WTC11 (cell line): ENCODE data around the gene ENG. TPM values are rescaled to one million over a fixed set of nuclear protein-coding genes. Genes with fewer than 3 reads are reported as not detected.
A peak's percentile ranks its signal among the peaks of the same experiment; 100 is the strongest.

ENCODE experiments used
- ATAC-seq: fragments of 200-7000 bp; cut with Tn5 transposase; 2 replicates; pipeline ENCODE4 v1.10.0; 2021; ENCODE audit warnings: mild to moderate bottlenecking, moderate library complexity
- CTCF ChIA-PET: fragments of 300-600 bp; sonication (Branson Sonifier 250); formaldehyde crosslinking; loops from one replicate; lab custom pipeline; 2021; ENCODE audit warnings: antibody characterized with exemption; lab: Charles Lee
- POLR2A ChIA-PET: fragments of 350-600 bp; sonication (Branson Sonifier 250); formaldehyde crosslinking; loops from one replicate; lab custom pipeline; 2021; ENCODE audit warnings: antibody characterized with exemption; lab: Charles Lee
- DNase-seq: peaks from one replicate; pipeline ENCODE4 v3.0.0; 2021; ENCODE audit warnings: low spot score
- H3K27ac Mint-ChIP-seq: 2 replicates; pipeline ENCODE4 v1.8.0; 2021; ENCODE audit warnings: mixed read lengths
- H3K27me3 Mint-ChIP-seq: 2 replicates; pipeline ENCODE4 v1.8.0; 2021; ENCODE audit warnings: low read depth, mild to moderate bottlenecking, moderate library complexity, mixed read lengths
- H3K36me3 Mint-ChIP-seq: 2 replicates; pipeline ENCODE4 v1.8.0; 2021; ENCODE audit warnings: mixed read lengths
- H3K4me1 Mint-ChIP-seq: 2 replicates; pipeline ENCODE4 v1.8.0; 2022; ENCODE audit warnings: mixed read lengths
- H3K4me3 Mint-ChIP-seq: 2 replicates; pipeline ENCODE4 v1.8.0; 2021; ENCODE audit warnings: mild to moderate bottlenecking, moderate library complexity, mixed read lengths
- H3K9me3 Mint-ChIP-seq: 2 replicates; pipeline ENCODE4 v1.8.0; 2021; ENCODE audit warnings: mixed read lengths
- AFF4 ChIP-seq: sonication (generic); formaldehyde crosslinking; IDR thresholded peaks from 2 replicates; pipeline ENCODE4 v1.8.1; 2023; ENCODE audit warnings: mild to moderate bottlenecking, missing genetic modification reagents, borderline replicate concordance
- CBFB ChIP-seq: sonication (generic); formaldehyde crosslinking; IDR thresholded peaks from 2 replicates; pipeline ENCODE4 v1.8.1; 2022; ENCODE audit warnings: mild to moderate bottlenecking, low read depth, missing genetic modification reagents
- CTCF ChIP-seq: fragments of 200-600 bp; IDR thresholded peaks from 2 replicates; pipeline ENCODE4 v1.8.0; 2022; ENCODE audit warnings: antibody characterized with exemption
- E2F5 ChIP-seq: sonication (generic); formaldehyde crosslinking; IDR thresholded peaks from 2 replicates; pipeline ENCODE4 v1.8.1; 2022; ENCODE audit warnings: mild to moderate bottlenecking, moderate library complexity, missing genetic modification reagents
- ETV6 ChIP-seq: sonication (generic); formaldehyde crosslinking; IDR thresholded peaks from 2 replicates; pipeline ENCODE4 v1.8.1; 2022; ENCODE audit warnings: mild to moderate bottlenecking, missing genetic modification reagents
- FOXK1 ChIP-seq: sonication (generic); formaldehyde crosslinking; IDR thresholded peaks from 2 replicates; pipeline ENCODE4 v1.8.0; 2022; ENCODE audit warnings: mild to moderate bottlenecking, moderate library complexity, missing genetic modification reagents
- GRHL2 ChIP-seq: fragments of 250-450 bp; sonication (Bioruptor Pico); IDR thresholded peaks from 2 replicates; pipeline ENCODE4 v1.8.0; 2022; ENCODE audit warnings: mild to moderate bottlenecking, moderate library complexity; ENCODE audit not compliant: insufficient replicate concordance, severe bottlenecking
- HMGXB4 ChIP-seq: sonication (generic); formaldehyde crosslinking; IDR thresholded peaks from 2 replicates; pipeline ENCODE4 v1.8.1; 2023; ENCODE audit warnings: mild to moderate bottlenecking, moderate library complexity, missing genetic modification reagents
- JAZF1 ChIP-seq: fragments of 250-450 bp; sonication (Bioruptor Pico); IDR thresholded peaks from 2 replicates; pipeline ENCODE4 v1.9.0; 2021; ENCODE audit warnings: moderate library complexity, mild to moderate bottlenecking, inconsistent platforms
- JUN ChIP-seq: sonication (generic); formaldehyde crosslinking; IDR thresholded peaks from 2 replicates; pipeline ENCODE4 v1.8.0; 2023; ENCODE audit warnings: mild to moderate bottlenecking, missing genetic modification reagents
- MXD4 ChIP-seq: fragments of 250-450 bp; sonication (Bioruptor Pico); IDR thresholded peaks from 2 replicates; pipeline ENCODE4 v1.8.0; 2021; ENCODE audit warnings: mild to moderate bottlenecking, moderate library complexity, borderline replicate concordance
- NFYB ChIP-seq: sonication (generic); formaldehyde crosslinking; conservative IDR thresholded peaks from 2 replicates; pipeline ENCODE4 v1.8.0; 2022; ENCODE audit warnings: low read depth, missing genetic modification reagents
- PRDM15 ChIP-seq: sonication (generic); formaldehyde crosslinking; IDR thresholded peaks from 2 replicates; pipeline ENCODE4 v1.8.0; 2022; ENCODE audit warnings: missing genetic modification reagents
- RELA ChIP-seq: sonication (generic); formaldehyde crosslinking; IDR thresholded peaks from 2 replicates; pipeline ENCODE4 v1.8.1; 2022; ENCODE audit warnings: missing genetic modification reagents, mild to moderate bottlenecking, borderline replicate concordance
- RORB ChIP-seq: fragments of 250-450 bp; sonication (Bioruptor Pico); IDR thresholded peaks from 2 replicates; pipeline ENCODE4 v1.9.0; 2021; ENCODE audit warnings: mild to moderate bottlenecking
- TEAD1 ChIP-seq: sonication (generic); formaldehyde crosslinking; IDR thresholded peaks from 2 replicates; pipeline ENCODE4 v1.8.0; 2022; ENCODE audit warnings: mild to moderate bottlenecking, missing genetic modification reagents
- TP53 ChIP-seq: sonication (generic); formaldehyde crosslinking; IDR thresholded peaks from 2 replicates; pipeline ENCODE4 v1.8.1; 2023; ENCODE audit warnings: mild to moderate bottlenecking, missing genetic modification reagents
- ZBTB21 ChIP-seq: sonication (generic); formaldehyde crosslinking; IDR thresholded peaks from 2 replicates; pipeline ENCODE4 v1.8.1; 2023; ENCODE audit warnings: mild to moderate bottlenecking, missing genetic modification reagents, borderline replicate concordance
- ZMAT4 ChIP-seq: fragments of 250-450 bp; sonication (Bioruptor Pico); IDR thresholded peaks from 2 replicates; pipeline ENCODE4 v1.9.0; 2021; ENCODE audit warnings: mild to moderate bottlenecking
- ZNF138 ChIP-seq: sonication (generic); formaldehyde crosslinking; conservative IDR thresholded peaks from 2 replicates; pipeline ENCODE4 v1.8.1; 2022; ENCODE audit warnings: mild to moderate bottlenecking, moderate library complexity, missing genetic modification reagents
- ZNF263 ChIP-seq: sonication (generic); formaldehyde crosslinking; IDR thresholded peaks from 2 replicates; pipeline ENCODE4 v1.8.1; 2022; ENCODE audit warnings: low read depth, mild to moderate bottlenecking, moderate library complexity, missing genetic modification reagents
- ZNF396 ChIP-seq: fragments of 250-450 bp; sonication (Bioruptor Pico); IDR thresholded peaks from 2 replicates; pipeline ENCODE4 v1.8.0; 2021; ENCODE audit warnings: mild to moderate bottlenecking, moderate library complexity, borderline replicate concordance
- ZNF416 ChIP-seq: fragments of 250-450 bp; sonication (Bioruptor Pico); IDR thresholded peaks from 2 replicates; pipeline ENCODE4 v1.9.0; 2021; ENCODE audit warnings: mild to moderate bottlenecking, inconsistent platforms
- ZNF423 ChIP-seq: fragments of 250-450 bp; sonication (Bioruptor Pico); IDR thresholded peaks from 2 replicates; pipeline ENCODE4 v2.1.2; 2022; ENCODE audit warnings: mild to moderate bottlenecking, moderate library complexity
- total RNA-seq: library from RNA; stranded (reverse); gene quantifications from 3 replicates; pipeline ENCODE4 v1.2.3, GENCODE V29; 2021

Gene ENG
- total RNA-seq, 1 experiment from 2014 or later = 4.4 TPM

GRCh38 chr9:127786773-127787104 is 67.7 kb downstream of the ENG start:
- POLR2A ChIA-PET = no interaction called here
- Mint-ChIP-seq H3K9me3 (no peaks in the 10 kb centered on the region), H3K27me3 (no peaks in the 10 kb centered on the region), H3K36me3 (peaks cover 49% of the 10 kb centered on the region), H3K4me3 (peak overlapping the region; percentile 97), H3K4me1 (peaks cover 20% of the 10 kb centered on the region), H3K27ac (peak overlapping the region; percentile 93)
- DNase-seq = no peak
- ATAC-seq = no peak
- TF ChIP-seq RELA = no peak
- TF ChIP-seq TP53 = no peak
- no peak for TF ChIP-seq FOXK1 (CRISPR knock-in tag)
- no peak for TF ChIP-seq E2F5 (CRISPR knock-in tag)
- no peak for TF ChIP-seq ZNF263 (CRISPR knock-in tag)
- TF ChIP-seq NFYB (CRISPR knock-in tag) = no peak
- TF ChIP-seq RORB = no peak
- TF ChIP-seq HMGXB4 (CRISPR knock-in tag) = no peak
- TF ChIP-seq PRDM15 (CRISPR knock-in tag) = no peak
- TF ChIP-seq CBFB (CRISPR knock-in tag) = no peak
- no peak for TF ChIP-seq ZNF416 (CRISPR knock-in tag)
- TF ChIP-seq ETV6 = no peak
- TF ChIP-seq JUN (CRISPR knock-in tag) = no peak
- no peak for TF ChIP-seq ZNF396 (CRISPR knock-in tag)
- TF ChIP-seq ZNF138 (CRISPR knock-in tag) = no peak
- no peak for TF ChIP-seq ZBTB21 (CRISPR knock-in tag)
- TF ChIP-seq JAZF1 (CRISPR knock-in tag) = no peak
- TF ChIP-seq TEAD1 (CRISPR knock-in tag) = no peak
- TF ChIP-seq GRHL2 (CRISPR knock-in tag) = no peak
- TF ChIP-seq MXD4 (CRISPR knock-in tag) = no peak
- CTCF ChIA-PET = interaction anchor here (0.9 to 2.2 kb wide), 2 partner anchors 83 to 131 kb away, joined by 4 to 5 read pairs; partner anchors contain the start of gene ST6GALNAC4

GRCh38 chr9:127785933-127786772 is 68.3 kb downstream of the ENG start, which contains the start of gene CDK9:
CDK9 (plus strand) TSS chr9:127786034; CDS start chr9:127786149, 115 bp downstream.
- ATAC-seq (peak; percentile 64), DNase-seq (peak; percentile 93)
- ChIA-PET CTCF (interaction anchor here (0.5 to 2.9 kb wide), 16 partner anchors 10 to 135 kb away, joined by 3 to 38 read pairs (median 4); partner anchors contain the start of genes FPGS, ST6GALNAC4 and TOR2A), POLR2A (interaction anchor here (0.7 to 1.2 kb wide), 6 partner anchors 15 to 84 kb away, joined by 3 to 4 read pairs (median 3); no protein-coding TSS in a partner anchor)
- Mint-ChIP-seq H3K4me1 (peaks cover 20% of the 10 kb centered on the region), H3K27ac (peak within 1 kb of the TSS; percentile 93), H3K4me3 (peak within 1 kb of the TSS; percentile 97), H3K36me3 (peaks cover 43% of the 10 kb centered on the region), H3K9me3 (no peaks in the 10 kb centered on the region), H3K27me3 (no peaks in the 10 kb centered on the region)
- TF ChIP-seq AFF4 (no peak), CTCF (no peak), ZNF423 (CRISPR knock-in tag) (no peak), ZMAT4 (CRISPR knock-in tag) (no peak)
